IMR-90 (cell line): Measurements from ENCODE around the gene RSL1D1. TPM values are rescaled to one million over a fixed set of nuclear protein-coding genes. Genes with fewer than 3 reads are reported as not detected.

ENCODE experiments used
- ATAC-seq: fragments of 200-7000 bp; cut with Tn5 transposase; 2 replicates; pipeline ENCODE4 v1.9.1; 2020; ENCODE audit warnings: low read depth, mild to moderate bottlenecking, moderate library complexity
- BruUV-seq: library from RNA; stranded (reverse); fragments of 400-500 nt; replicated peaks from 2 replicates; lab custom pipeline; 2021; lab: Mats Ljungman, UMichigan
- CTCF ChIA-PET: fragments of 300-600 bp; formaldehyde crosslinking; extraction: SDS; loops from one replicate; lab custom pipeline; 2021; ENCODE audit warnings: antibody characterized with exemption; lab: Yijun Ruan, JAX
- POLR2A ChIA-PET: fragments of 300-600 bp; sonication (Branson Sonifier 250); formaldehyde crosslinking; loops from one replicate; lab custom pipeline; 2022; ENCODE audit warnings: antibody characterized with exemption; ENCODE audit not compliant: unreplicated experiment; lab: Charles Lee
- DNase-seq: peaks from one replicate; pipeline ENCODE4 v3.0.0; 2013
- H2AFZ ChIP-seq: replicated peaks from 2 replicates; pipeline ENCODE3; 2013; ENCODE audit warnings: low read length, mild to moderate bottlenecking; ENCODE audit not compliant: poor library complexity
- H2AK5ac ChIP-seq: 2 replicates; pipeline ENCODE4 v1.6.1; 2013; ENCODE audit warnings: low read depth, low read length, inconsistent platforms
- H2AK9ac ChIP-seq: replicated peaks from 2 replicates; pipeline ENCODE3; 2013; ENCODE audit warnings: mild to moderate bottlenecking, low read depth, low read length, moderate library complexity; ENCODE audit not compliant: poor library complexity
- H2BK120ac ChIP-seq: 2 replicates; pipeline ENCODE4 v1.6.1; 2013; ENCODE audit warnings: low read depth, low read length, inconsistent platforms
- H2BK15ac ChIP-seq: 3 replicates; pipeline ENCODE4 v1.6.1; 2013; ENCODE audit warnings: low read depth, low read length, inconsistent platforms
- H2BK20ac ChIP-seq: 2 replicates; pipeline ENCODE4 v1.6.1; 2013; ENCODE audit warnings: low read depth, mild to moderate bottlenecking, inconsistent platforms, low read length, moderate library complexity
- H2BK5ac ChIP-seq: 2 replicates; pipeline ENCODE4 v1.6.1; 2013; ENCODE audit warnings: mild to moderate bottlenecking, low read depth, low read length, inconsistent platforms; ENCODE audit not compliant: poor library complexity, severe bottlenecking
- H3K14ac ChIP-seq: replicated peaks from 2 replicates; pipeline ENCODE4 v1.6.1; 2013; ENCODE audit warnings: low read depth, low read length, inconsistent platforms
- H3K18ac ChIP-seq: 2 replicates; pipeline ENCODE4 v1.6.1; 2013; ENCODE audit warnings: low read depth, low read length, control low read depth
- H3K23ac ChIP-seq: 2 replicates; pipeline ENCODE4 v1.6.1; 2013; ENCODE audit warnings: low read depth, low read length, inconsistent platforms
- H3K27ac ChIP-seq: 2 replicates; pipeline ENCODE4 v1.5.1; 2013; ENCODE audit warnings: mild to moderate bottlenecking, control low read depth, low read length; ENCODE audit not compliant: insufficient read depth
- H3K27me3 ChIP-seq: 2 replicates; pipeline ENCODE4 v1.6.1; 2013; ENCODE audit warnings: low read length; ENCODE audit not compliant: control insufficient read depth, insufficient read depth
- H3K36me3 ChIP-seq: 2 replicates; pipeline ENCODE4 v1.6.1; 2013; ENCODE audit warnings: low read length, mixed read lengths; ENCODE audit not compliant: control insufficient read depth, insufficient read depth
- H3K4ac ChIP-seq: 2 replicates; pipeline ENCODE4 v1.6.1; 2013; ENCODE audit warnings: low read depth, low read length, inconsistent platforms
- H3K4me1 ChIP-seq: 2 replicates; pipeline ENCODE4 v1.6.1; 2013; ENCODE audit warnings: low read length, mixed read lengths; ENCODE audit not compliant: control insufficient read depth, insufficient read depth
- H3K4me2 ChIP-seq: 2 replicates; pipeline ENCODE4 v1.6.1; 2013; ENCODE audit warnings: low read depth, mild to moderate bottlenecking, control low read depth, low read length, moderate library complexity
- H3K4me3 ChIP-seq: 2 replicates; pipeline ENCODE4 v1.5.1; 2013; ENCODE audit warnings: low read depth, mild to moderate bottlenecking, control low read depth, low read length, moderate library complexity; ENCODE audit not compliant: insufficient read depth
- H3K56ac ChIP-seq: 2 replicates; pipeline ENCODE4 v1.6.1; 2013; ENCODE audit warnings: low read length, inconsistent platforms; ENCODE audit not compliant: insufficient read depth; ENCODE audit errors: extremely low read depth
- H3K79me1 ChIP-seq, 2 experiments: 2 replicates each; pipeline ENCODE4 v1.6.1; 2013; ENCODE audit warnings: low read length in 2 of 2, inconsistent platforms in 1 of 2, low read depth in 1 of 2
- H3K9ac ChIP-seq: 2 replicates; pipeline ENCODE4 v1.6.1; 2013; ENCODE audit warnings: low read depth, low read length, control low read depth
- H3K9me1 ChIP-seq: 2 replicates; pipeline ENCODE4 v1.6.1; 2013; ENCODE audit warnings: low read length, inconsistent platforms; ENCODE audit not compliant: insufficient read depth
- H3K9me3 ChIP-seq: 2 replicates; pipeline ENCODE4 v1.6.1; 2013; ENCODE audit warnings: low read length; ENCODE audit not compliant: control insufficient read depth, insufficient read depth
- H4K20me1 ChIP-seq: 2 replicates; pipeline ENCODE4 v1.6.1; 2013; ENCODE audit warnings: low read length, inconsistent platforms; ENCODE audit not compliant: insufficient read depth
- H4K5ac ChIP-seq: 2 replicates; pipeline ENCODE4 v1.6.1; 2013; ENCODE audit warnings: mild to moderate bottlenecking, low read depth, low read length, control low read depth
- H4K8ac ChIP-seq, 2 experiments: 2 replicates each; pipeline ENCODE4 v1.6.1; 2013; ENCODE audit warnings: low read depth in 2 of 2, low read length in 2 of 2, control low read depth in 1 of 2, inconsistent platforms in 1 of 2
- H4K91ac ChIP-seq: 2 replicates; pipeline ENCODE4 v1.6.1; 2013; ENCODE audit warnings: low read depth, low read length, inconsistent platforms; ENCODE audit not compliant: insufficient read depth
- FOS ChIP-seq: fragments of 150-350 bp; IDR thresholded peaks from 2 replicates; pipeline ENCODE4 v1.6.1; 2016; ENCODE audit warnings: low read depth, low read length
- POLR2A ChIP-seq: IDR thresholded peaks from 2 replicates; pipeline ENCODE4 v1.6.1; 2012; ENCODE audit warnings: mild to moderate bottlenecking, low read depth, low read length
- USF2 ChIP-seq: fragments of 150-350 bp; IDR thresholded peaks from 2 replicates; pipeline ENCODE4 v1.6.1; 2017; ENCODE audit warnings: mild to moderate bottlenecking, antibody characterized with exemption, low read length, low read depth
- WGBS, 2 experiments: methylation state at CpG; one replicate each; pipeline versions ENCODE4 v1.1.5 to v1.1.7; 2013; ENCODE audit warnings: missing lambda C conversion rate in 2 of 2; ENCODE audit not compliant: insufficient read length in 1 of 2; ENCODE audit errors: extremely low coverage in 2 of 2; 5-methylcytosine and 5-hydroxymethylcytosine counted together
- dilution Hi-C: fragments of 300-500 bp; cut with HindIII; formaldehyde crosslinking; loops from one replicate; pipeline ENCODE4 v1.14.3; 2018; ENCODE audit warnings: low sequenced_read_pairs; ENCODE audit not compliant: unreplicated experiment
- in situ Hi-C: fragments of 300-500 bp; cut with MboI; formaldehyde crosslinking; loops from 3 replicates; pipeline ENCODE4 v1.14.3; 2019; ENCODE audit warnings: low sequenced_read_pairs, inconsistent platforms, mixed read lengths
- intact Hi-C: fragments of 100-400 bp; cut with micrococcal nuclease; formaldehyde crosslinking; loops from 2 replicates; pipeline ENCODE4 v1.10.0; 2022
- polyA plus RNA-seq, 3 experiments: library from polyadenylated mRNA; depleted of rRNA; stranded (reverse); fragments of >200 nt; gene quantifications; 2 replicates each; pipeline ENCODE4 v1.2.3, GENCODE V29; 2012; ENCODE audit warnings: low replicate concordance in 1 of 3
- total RNA-seq: library from RNA; depleted of rRNA; stranded (reverse); fragments of >200 nt; gene quantifications from 2 replicates; pipeline ENCODE4 v1.2.3, GENCODE V29; 2012

RSL1D1 gene
- total and polyA plus RNA-seq, 2 of the 4 experiments (the other 2 are of a cell fraction) = 63.8 to 77.4 TPM

- no peak overlapping the region for H3K18ac ChIP-seq
- no peak overlapping the region for H2BK20ac ChIP-seq
- H3K4me2 ChIP-seq = peak overlapping the region; percentile 27; the same call in 1 of the 2 replicates
- H2BK15ac ChIP-seq = no peak overlapping the region
- H3K27ac ChIP-seq = 0 out of 2 replicates have a peak overlapping the region, but pooled peaks have one; percentile 25
- H4K20me1 ChIP-seq = peaks cover 11% of the 10 kb centered on the region
- peak overlapping the region; percentile 16 for H2BK5ac ChIP-seq
- no peak overlapping the region for H4K91ac ChIP-seq
- H3K9me1 ChIP-seq = peaks cover 10% of the 10 kb centered on the region
- peaks cover 38% of the 10 kb centered on the region for H3K36me3 ChIP-seq
- in situ Hi-C loops = no loop called here
- peak overlapping the region; percentile 58; the same call in 1 of the 2 replicates for H3K23ac ChIP-seq
- H3K9ac ChIP-seq = no peak overlapping the region
- H3K27me3 ChIP-seq = no peaks in the 10 kb centered on the region
- H3K56ac ChIP-seq = no peak overlapping the region
- H4K5ac ChIP-seq = no peak overlapping the region
- CTCF ChIA-PET = no interaction called here
- POLR2A ChIA-PET = no interaction called here
- peaks cover 6 to 9% of the 10 kb centered on the region in 2 experiments; a peak in 2 of 4 replicates for H3K79me1 ChIP-seq
- H3K9me3 ChIP-seq = no peaks in the 10 kb centered on the region
- 0 out of 2 replicates have a peak overlapping the region, but pooled peaks have one; percentile 7 for H3K14ac ChIP-seq
- intact Hi-C loops = no loop called here
- 0 out of 4 replicates have a peak overlapping the region, but pooled peaks of 1 of the 2 experiments have one; percentile 10 for H4K8ac ChIP-seq
- DNase-seq (peak; percentile 87), ATAC-seq (peak; percentile 69)
- H3K4me1 ChIP-seq = peaks cover 14% of the 10 kb centered on the region
- H2AK5ac ChIP-seq = peak overlapping the region; percentile 39; the same call in 1 of the 2 replicates
- peak overlapping the region; percentile 20 for H2BK120ac ChIP-seq
- dilution Hi-C loops = no loop called here
- no peak overlapping the region for H2AFZ ChIP-seq
- H3K4me3 ChIP-seq = no peak overlapping the region
- no peak overlapping the region for H2AK9ac ChIP-seq
- WGBS, 2 experiments = no CpG with 5 or more reads among the region's 7 CpGs
- peak; percentile 33; the same call in 1 of the 2 replicates for TF ChIP-seq FOS
- TF ChIP-seq POLR2A = no peak
- no peak for TF ChIP-seq USF2
- H3K4ac ChIP-seq = peak overlapping the region; percentile 3; the same call in 1 of the 2 replicates
- BruUV-seq = no TSS peak
These were observed 14.6 kb downstream of the RSL1D1 start for GRCh38 chr16:11836650-11837244.
